Measurements from ENCODE around the gene HSPA4L. TPM values are rescaled to one million over a fixed set of nuclear protein-coding genes. Genes with fewer than 3 reads are reported as not detected.

The HSPA4L gene
- total and polyA plus RNA-seq, 2 of the 4 experiments (the other 2 are of a cell fraction): 0.84 to 2.3 TPM

DNA sequence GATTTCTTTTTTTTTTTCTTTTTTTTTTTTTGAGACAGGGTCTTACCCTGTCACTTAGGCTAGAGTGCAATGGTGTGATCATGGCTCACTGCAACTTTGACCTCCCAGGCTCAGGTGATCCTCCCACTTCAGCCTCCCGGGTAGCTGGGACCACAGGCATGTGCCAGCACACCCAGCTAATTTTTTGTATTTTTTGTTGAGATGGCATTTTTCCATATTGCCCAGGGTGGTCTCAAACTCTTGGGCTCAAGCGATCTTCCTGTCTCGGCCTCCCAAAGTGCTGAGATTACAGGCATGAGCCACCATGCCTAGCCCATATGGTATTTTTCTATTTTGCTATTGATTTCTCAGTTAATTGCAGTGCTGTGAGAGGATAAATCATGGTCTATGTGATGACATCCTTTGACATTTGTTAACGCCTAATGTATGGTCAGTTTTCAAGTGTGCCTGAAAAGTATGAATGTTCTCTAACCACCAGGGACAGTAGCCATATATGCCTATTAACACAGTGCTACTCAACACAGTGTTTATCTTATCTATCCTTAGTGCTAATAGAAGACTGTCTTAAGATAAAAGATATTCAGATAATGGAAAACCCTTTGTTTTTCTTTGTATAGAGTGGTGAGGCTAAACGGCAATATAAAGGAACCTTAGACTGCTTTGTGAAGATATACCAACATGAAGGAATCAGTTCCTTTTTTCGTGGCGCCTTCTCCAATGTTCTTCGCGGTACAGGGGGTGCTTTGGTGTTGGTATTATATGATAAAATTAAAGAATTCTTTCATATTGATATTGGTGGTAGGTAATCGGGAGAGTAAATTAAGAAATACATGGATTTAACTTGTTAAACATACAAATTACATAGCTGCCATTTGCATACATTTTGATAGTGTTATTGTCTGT lies 9.1 kb upstream of the HSPA4L start:
- Histone ChIP-seq H3K56ac (ENCODE audit: extremely low read depth, insufficient read depth, low read length) (no peak overlapping the region), H2BK20ac (ENCODE audit: low read depth, low read length) (no peak overlapping the region), H3K9me3 (ENCODE audit: control insufficient read depth, insufficient read depth, low read length) (no peaks in the 10 kb centered on the region), H2AFZ (replicated peaks; ENCODE audit: low read length, poor library complexity) (no peak overlapping the region), H3K9ac (ENCODE audit: low read depth, low read length) (no peak overlapping the region), H3K4ac (ENCODE audit: low read depth, low read length) (no peak overlapping the region), H4K8ac (ENCODE audit: low read depth in 2 of 2, low read length in 2 of 2) (no peak overlapping the region), H3K36me3 (ENCODE audit: control insufficient read depth, insufficient read depth, low read length) (no peaks in the 10 kb centered on the region), H3K4me1 (ENCODE audit: control insufficient read depth, insufficient read depth, low read length) (no peaks in the 10 kb centered on the region), H3K4me3 (ENCODE audit: insufficient read depth, low read depth, low read length) (no peak overlapping the region), H3K14ac (replicated peaks; ENCODE audit: low read depth, low read length) (no peak overlapping the region), H3K27ac (ENCODE audit: insufficient read depth, low read length) (no peak overlapping the region), H3K27me3 (ENCODE audit: control insufficient read depth, insufficient read depth, low read length) (no peaks in the 10 kb centered on the region), H4K5ac (ENCODE audit: low read depth, low read length) (no peak overlapping the region), H2BK15ac (ENCODE audit: low read depth, low read length) (no peak overlapping the region), H3K9me1 (ENCODE audit: insufficient read depth, low read length) (no peaks in the 10 kb centered on the region), H3K23ac (ENCODE audit: low read depth, low read length) (no peak overlapping the region), H3K79me1 (ENCODE audit: low read depth in 1 of 2, low read length in 2 of 2) (no peaks in the 10 kb centered on the region), H2AK5ac (ENCODE audit: low read depth, low read length) (no peak overlapping the region), H3K4me2 (ENCODE audit: low read depth, low read length) (no peak overlapping the region), H4K20me1 (ENCODE audit: insufficient read depth, low read length) (no peaks in the 10 kb centered on the region), H2BK120ac (ENCODE audit: low read depth, low read length) (no peak overlapping the region), H3K18ac (ENCODE audit: low read depth, low read length) (no peak overlapping the region), H4K91ac (ENCODE audit: insufficient read depth, low read depth, low read length) (no peak overlapping the region), H2BK5ac (ENCODE audit: low read depth, low read length, poor library complexity, severe bottlenecking) (no peak overlapping the region), H2AK9ac (replicated peaks; ENCODE audit: low read depth, low read length, poor library complexity) (no peak overlapping the region)
- in situ Hi-C loops (cut with MboI; ENCODE audit: low sequenced_read_pairs): no loop called here
- no TSS peak for BruUV-seq (replicated peaks)
- ATAC-seq (ENCODE audit: low read depth) (no peak), DNase-seq (no peak)
- CTCF ChIA-PET: no interaction called here
- TF ChIP-seq CEBPB (IDR thresholded peaks at IDR 0.05; ENCODE audit: low read depth, low read length) (no peak), MAFK (IDR thresholded peaks at IDR 0.05; ENCODE audit: low read depth, low read length) (no peak), BHLHE40 (IDR thresholded peaks at IDR 0.05; ENCODE audit: low read depth, low read length) (no peak), RFX5 (IDR thresholded peaks at IDR 0.05; ENCODE audit: low read depth, low read length) (no peak), POLR2A (IDR thresholded peaks at IDR 0.05; ENCODE audit: low read depth, low read length) (no peak), MXI1 (IDR thresholded peaks at IDR 0.05; ENCODE audit: borderline replicate concordance, low read depth, low read length) (no peak), MAZ (IDR thresholded peaks at IDR 0.05; ENCODE audit: borderline replicate concordance, low read depth, low read length) (no peak), SMC3 (IDR thresholded peaks at IDR 0.05; ENCODE audit: low read depth, low read length) (no peak), NFE2L2 (IDR thresholded peaks at IDR 0.05; ENCODE audit: low read depth, low read length) (no peak)
- TF ChIP-seq, protein P1, sequence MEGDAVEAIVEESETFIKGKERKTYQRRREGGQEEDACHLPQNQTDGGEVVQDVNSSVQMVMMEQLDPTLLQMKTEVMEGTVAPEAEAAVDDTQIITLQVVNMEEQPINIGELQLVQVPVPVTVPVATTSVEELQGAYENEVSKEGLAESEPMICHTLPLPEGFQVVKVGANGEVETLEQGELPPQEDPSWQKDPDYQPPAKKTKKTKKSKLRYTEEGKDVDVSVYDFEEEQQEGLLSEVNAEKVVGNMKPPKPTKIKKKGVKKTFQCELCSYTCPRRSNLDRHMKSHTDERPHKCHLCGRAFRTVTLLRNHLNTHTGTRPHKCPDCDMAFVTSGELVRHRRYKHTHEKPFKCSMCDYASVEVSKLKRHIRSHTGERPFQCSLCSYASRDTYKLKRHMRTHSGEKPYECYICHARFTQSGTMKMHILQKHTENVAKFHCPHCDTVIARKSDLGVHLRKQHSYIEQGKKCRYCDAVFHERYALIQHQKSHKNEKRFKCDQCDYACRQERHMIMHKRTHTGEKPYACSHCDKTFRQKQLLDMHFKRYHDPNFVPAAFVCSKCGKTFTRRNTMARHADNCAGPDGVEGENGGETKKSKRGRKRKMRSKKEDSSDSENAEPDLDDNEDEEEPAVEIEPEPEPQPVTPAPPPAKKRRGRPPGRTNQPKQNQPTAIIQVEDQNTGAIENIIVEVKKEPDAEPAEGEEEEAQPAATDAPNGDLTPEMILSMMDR (conservative IDR thresholded peaks at IDR 0.05; ENCODE audit: low read depth, low read length): no peak
- POLR2A ChIA-PET (ENCODE audit: unreplicated experiment): interaction anchor here (0.6 kb wide), 1 partner anchor 9 kb away, joined by 3 read pairs; no protein-coding TSS in a partner anchor
- intact Hi-C loops (cut with micrococcal nuclease): no loop called here
- WGBS, 2 experiments (ENCODE audit: extremely low coverage in 2 of 2, insufficient read length in 1 of 2): 20% methylated on average over 1 of the region's 10 CpGs; no CpG with 5 or more reads in 1 of the 2 experiments
- dilution Hi-C loops (cut with HindIII; ENCODE audit: low sequenced_read_pairs, unreplicated experiment): no loop called here
